GM19043 (cell line): ENCODE measurements around the gene PRDX1.

Experiments
- ATAC-seq: cut with Tn5 transposase; IDR thresholded peaks from one replicate; pipeline ENCODE4 v1.9.1; 2021; ENCODE audit warnings: low read depth; ENCODE audit not compliant: unreplicated experiment

Gene PRDX1

GRCh38 chr1:45521413-45522323 lies at the start of gene PRDX1:
Gene PRDX1 (minus strand): TSS chr1:45521884. CDS start chr1:45519043, 2,841 bp downstream.
- ATAC-seq: peak; percentile 80

GRCh38 chr1:45570631-45571030 lies 48.9 kb upstream of the PRDX1 start:
- no peak for ATAC-seq

- peak; percentile 59 for ATAC-seq
Measured at GRCh38 chr1:45569962-45570581, 48.4 kb upstream of the PRDX1 start.

- ATAC-seq: no peak
Measured at GRCh38 chr1:45569571-45569961, 47.9 kb upstream of the PRDX1 start.

- ATAC-seq: no peak
Measured at GRCh38 chr1:45568421-45568820, 46.7 kb upstream of the PRDX1 start.

GRCh38 chr1:45567911-45568310 lies 46.2 kb upstream of the PRDX1 start:
- ATAC-seq: no peak

- ATAC-seq: no peak
Measured at GRCh38 chr1:45566722-45567121, 45.0 kb upstream of the PRDX1 start.

- ATAC-seq: no peak
Measured at GRCh38 chr1:45563843-45564242, 42.2 kb upstream of the PRDX1 start.

- no peak for ATAC-seq
Measured at GRCh38 chr1:45557422-45557944, 35.8 kb upstream of the PRDX1 start.

- no peak for ATAC-seq
Measured at GRCh38 chr1:45554198-45554597, 32.5 kb upstream of the PRDX1 start.

GRCh38 chr1:45552331-45552730 lies 30.6 kb upstream of the PRDX1 start:
- ATAC-seq: no peak

- ATAC-seq: no peak
Measured at GRCh38 chr1:45551684-45552083, 30.0 kb upstream of the PRDX1 start.

GRCh38 chr1:45550401-45551351 lies 29.0 kb upstream of the PRDX1 start, which contains the start of gene AKR1A1:
Gene AKR1A1 (plus strand): TSS chr1:45550826. CDS start chr1:45561795, 10,969 bp downstream.
- peak; percentile 82 for ATAC-seq

- no peak for ATAC-seq
Measured at GRCh38 chr1:45545553-45546310, 24.0 kb upstream of the PRDX1 start.

GRCh38 chr1:45545019-45545493 lies 23.4 kb upstream of the PRDX1 start:
- peak; percentile 62 for ATAC-seq

GRCh38 chr1:45544530-45544929 lies 22.8 kb upstream of the PRDX1 start:
- ATAC-seq: no peak

- ATAC-seq: no peak
Measured at GRCh38 chr1:45543581-45544417, 22.1 kb upstream of the PRDX1 start.

- no peak for ATAC-seq
Measured at GRCh38 chr1:45542591-45542990, 20.9 kb upstream of the PRDX1 start.

- ATAC-seq: no peak
Measured at GRCh38 chr1:45541193-45541592, 19.5 kb upstream of the PRDX1 start.
